ENCODE data around the gene TMEM255A.

TMEM255A gene

DNA sequence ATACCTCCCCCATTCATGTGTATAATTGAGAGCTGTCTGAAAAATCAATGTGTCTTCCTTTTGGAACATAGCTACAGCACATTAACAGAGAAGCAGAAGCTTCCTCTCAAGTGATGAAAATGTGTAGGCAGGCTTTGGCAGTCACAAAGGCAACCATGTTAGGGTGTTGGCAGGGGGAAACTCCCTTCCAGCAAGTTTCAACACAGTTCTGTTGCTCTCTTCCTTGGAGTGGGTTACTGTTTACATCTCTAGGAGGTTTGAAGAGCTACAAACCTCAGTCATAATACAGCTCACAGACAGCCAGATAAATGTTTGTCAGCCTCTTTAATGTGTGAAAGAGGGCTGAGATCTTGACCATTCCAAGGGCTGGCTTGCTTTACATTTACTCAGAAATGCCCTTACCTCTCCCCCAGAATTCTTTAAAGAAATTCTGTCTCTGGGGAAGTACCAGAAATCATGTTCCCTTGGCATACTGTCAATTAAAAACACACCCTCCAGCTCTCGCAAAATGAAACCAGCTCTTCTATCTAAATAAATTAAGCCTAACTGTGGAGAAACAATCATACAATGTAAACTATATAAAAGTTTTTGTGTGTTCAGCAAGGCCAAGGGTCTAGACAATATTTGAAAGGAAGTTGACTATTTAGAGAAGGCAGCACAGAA, 41.8 kb downstream of the TMEM255A start:
- peaks cover 0 to 2% of the 10 kb centered on the region in 2 donors for H3K27me3 ChIP-seq (ENCODE audit: control insufficient read depth in 1 of 2, insufficient read depth in 2 of 2, low read length in 2 of 2)
- peak overlapping the region; percentile 41 for H3K27ac ChIP-seq (ENCODE audit: low read length)
- no peaks in the 10 kb centered on the region for H3K9me3 ChIP-seq (ENCODE audit: control insufficient read depth in 2 of 2, low read length in 2 of 2)
- no peak overlapping the region for H3K4me3 ChIP-seq (ENCODE audit: low read length in 2 of 2)
- H3K4me1 ChIP-seq (ENCODE audit: control insufficient read depth, insufficient read depth, low read length), result peaks cover 3% of the 10 kb centered on the region
- no peak overlapping the region for H3K9ac ChIP-seq (ENCODE audit: low read length in 2 of 2)
- no peaks in the 10 kb centered on the region for H3K36me3 ChIP-seq (ENCODE audit: control insufficient read depth in 2 of 2, insufficient read depth in 2 of 2, low read length in 2 of 2)

DNA sequence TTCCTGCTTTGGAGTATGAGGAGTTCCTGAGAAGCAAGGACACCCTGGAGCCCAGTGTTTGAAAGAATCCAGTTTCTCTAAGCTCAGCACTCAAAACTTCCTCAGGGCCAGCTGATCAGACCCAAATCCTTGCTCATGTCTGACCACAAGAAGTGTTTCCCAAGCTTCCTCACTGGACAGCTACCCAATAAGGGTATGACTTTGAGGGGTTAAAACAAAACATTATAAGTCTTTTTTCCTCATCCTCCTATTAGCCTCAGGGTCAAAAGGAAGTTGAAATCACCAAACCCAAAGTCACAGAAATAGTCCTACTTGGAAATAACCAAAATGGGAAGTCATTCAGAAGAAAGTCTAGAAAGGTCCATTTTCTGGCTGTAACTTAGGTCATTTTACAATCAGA, 46.9 kb downstream of the TMEM255A start:
- no peaks in the 10 kb centered on the region for H3K4me1 ChIP-seq (ENCODE audit: control insufficient read depth, insufficient read depth, low read length)
- no peak overlapping the region for H3K27ac ChIP-seq (ENCODE audit: low read length)
- H3K27me3 ChIP-seq (ENCODE audit: control insufficient read depth in 1 of 2, insufficient read depth in 2 of 2, low read length in 2 of 2), result peaks cover 0 to 6% of the 10 kb centered on the region in 2 donors
- H3K9ac ChIP-seq (ENCODE audit: low read length in 2 of 2), result no peak overlapping the region
- no peak overlapping the region for H3K4me3 ChIP-seq (ENCODE audit: low read length in 2 of 2)
- no peaks in the 10 kb centered on the region for H3K36me3 ChIP-seq (ENCODE audit: control insufficient read depth in 2 of 2, insufficient read depth in 2 of 2, low read length in 2 of 2)
- no peaks in the 10 kb centered on the region for H3K9me3 ChIP-seq (ENCODE audit: control insufficient read depth in 2 of 2, low read length in 2 of 2)

DNA sequence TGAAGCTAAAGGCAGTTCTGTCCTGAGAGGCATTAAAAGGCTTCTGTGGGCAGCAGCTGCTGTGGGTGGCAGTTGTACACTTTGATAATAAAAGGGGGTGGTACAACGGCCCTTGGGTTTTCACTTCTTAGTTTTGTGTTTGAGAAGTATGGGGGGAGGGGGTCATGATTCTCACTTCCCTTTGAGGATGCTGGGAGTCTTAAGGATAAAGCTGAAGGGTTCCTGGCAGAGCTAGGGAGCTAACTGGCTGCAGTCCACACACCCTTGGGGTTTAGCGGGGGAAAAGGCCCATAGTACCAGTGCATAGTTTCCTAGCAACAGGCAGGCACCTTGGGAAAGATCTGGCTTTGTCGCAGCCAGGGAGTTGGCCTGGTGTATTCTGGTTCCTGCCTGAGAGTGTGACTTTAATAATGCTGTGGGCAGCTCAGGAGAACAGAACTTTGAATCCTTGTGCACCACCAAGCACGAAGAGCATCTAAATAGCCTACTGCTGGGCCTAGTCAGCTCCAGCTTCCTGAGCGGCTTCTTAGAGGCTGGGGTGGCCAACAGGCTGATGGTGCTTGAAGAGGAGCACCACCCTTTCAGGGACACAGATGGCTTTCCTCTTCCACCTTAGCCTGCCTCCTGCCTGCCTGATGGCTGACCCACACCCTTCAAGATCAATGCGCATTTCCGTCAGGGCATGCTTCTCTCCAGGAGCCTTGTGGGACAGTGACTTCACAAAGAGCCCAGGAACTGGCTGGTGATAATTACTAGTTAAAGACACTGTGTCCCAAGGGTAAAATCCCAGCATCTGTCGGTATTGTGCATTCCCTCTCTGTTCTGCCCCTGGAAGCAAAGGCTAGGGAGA, 48.2 kb downstream of the TMEM255A start:
- no peak overlapping the region for H3K4me3 ChIP-seq (ENCODE audit: low read length in 2 of 2)
- H3K9ac ChIP-seq (ENCODE audit: low read length in 2 of 2), result no peak overlapping the region
- no peaks in the 10 kb centered on the region for H3K4me1 ChIP-seq (ENCODE audit: control insufficient read depth, insufficient read depth, low read length)
- no peak overlapping the region for H3K27ac ChIP-seq (ENCODE audit: low read length)
- peaks cover 0 to 5% of the 10 kb centered on the region in 2 donors for H3K27me3 ChIP-seq (ENCODE audit: control insufficient read depth in 1 of 2, insufficient read depth in 2 of 2, low read length in 2 of 2)
- no peaks in the 10 kb centered on the region for H3K9me3 ChIP-seq (ENCODE audit: control insufficient read depth in 2 of 2, low read length in 2 of 2)
- H3K36me3 ChIP-seq (ENCODE audit: control insufficient read depth in 2 of 2, insufficient read depth in 2 of 2, low read length in 2 of 2), result no peaks in the 10 kb centered on the region

DNA sequence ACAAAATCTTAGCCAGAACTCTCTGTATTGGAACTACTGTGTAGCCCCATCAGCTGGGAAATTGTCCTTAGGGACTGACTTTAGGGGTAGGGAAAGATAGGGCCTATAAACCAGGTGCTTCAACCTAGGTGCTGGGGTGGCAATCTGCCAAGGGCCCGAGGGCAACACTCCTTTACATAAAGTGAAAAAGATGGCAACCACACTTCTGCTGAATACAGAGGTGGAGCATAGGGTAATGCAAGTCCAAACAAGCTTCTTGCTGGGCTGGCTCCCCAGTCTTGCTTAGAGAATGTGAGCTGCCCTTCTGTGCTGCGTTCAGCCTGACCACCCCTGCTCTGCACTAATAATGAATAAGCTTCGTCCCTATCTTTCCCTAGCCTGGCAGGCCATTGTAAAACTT, 50.9 kb downstream of the TMEM255A start:
- Histone ChIP-seq H3K4me1 (ENCODE audit: control insufficient read depth, insufficient read depth, low read length) (no peaks in the 10 kb centered on the region), H3K9ac (ENCODE audit: low read length in 2 of 2) (no peak overlapping the region), H3K4me3 (ENCODE audit: low read length in 2 of 2) (no peak overlapping the region), H3K9me3 (ENCODE audit: control insufficient read depth in 2 of 2, low read length in 2 of 2) (no peaks in the 10 kb centered on the region), H3K27me3 (ENCODE audit: control insufficient read depth in 1 of 2, insufficient read depth in 2 of 2, low read length in 2 of 2) (peaks cover 0 to 5% of the 10 kb centered on the region in 2 donors), H3K27ac (ENCODE audit: low read length) (no peak overlapping the region), H3K36me3 (ENCODE audit: control insufficient read depth in 2 of 2, insufficient read depth in 2 of 2, low read length in 2 of 2) (no peaks in the 10 kb centered on the region)

DNA sequence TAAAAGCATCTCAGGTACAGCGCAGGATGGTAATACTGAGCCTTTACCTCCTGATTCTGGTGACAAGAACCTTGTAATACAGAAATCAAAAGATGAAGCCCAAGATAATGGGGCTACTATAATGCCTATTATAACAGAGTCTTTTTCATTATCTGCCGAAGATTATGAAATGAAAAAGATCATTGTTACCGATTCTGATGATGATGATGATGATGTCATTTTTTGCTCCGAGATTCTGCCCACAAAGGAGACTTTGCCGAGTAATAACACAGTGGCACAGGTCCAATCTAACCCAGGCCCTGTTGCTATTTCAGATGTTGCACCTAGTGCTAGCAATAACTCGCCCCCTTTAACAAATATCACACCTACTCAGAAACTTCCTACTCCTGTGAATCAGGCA, 57.5 kb downstream of the TMEM255A start:
- no peaks in the 10 kb centered on the region for H3K27me3 ChIP-seq (ENCODE audit: control insufficient read depth in 1 of 2, insufficient read depth in 2 of 2, low read length in 2 of 2)
- H3K9me3 ChIP-seq (ENCODE audit: control insufficient read depth in 2 of 2, low read length in 2 of 2), result no peaks in the 10 kb centered on the region
- H3K27ac ChIP-seq (ENCODE audit: low read length), result no peak overlapping the region
- no peak overlapping the region for H3K4me3 ChIP-seq (ENCODE audit: low read length in 2 of 2)
- no peak overlapping the region for H3K9ac ChIP-seq (ENCODE audit: low read length in 2 of 2)
- no peaks in the 10 kb centered on the region for H3K4me1 ChIP-seq (ENCODE audit: control insufficient read depth, insufficient read depth, low read length)
- peaks cover 0 to 8% of the 10 kb centered on the region in 2 donors for H3K36me3 ChIP-seq (ENCODE audit: control insufficient read depth in 2 of 2, insufficient read depth in 2 of 2, low read length in 2 of 2)

DNA sequence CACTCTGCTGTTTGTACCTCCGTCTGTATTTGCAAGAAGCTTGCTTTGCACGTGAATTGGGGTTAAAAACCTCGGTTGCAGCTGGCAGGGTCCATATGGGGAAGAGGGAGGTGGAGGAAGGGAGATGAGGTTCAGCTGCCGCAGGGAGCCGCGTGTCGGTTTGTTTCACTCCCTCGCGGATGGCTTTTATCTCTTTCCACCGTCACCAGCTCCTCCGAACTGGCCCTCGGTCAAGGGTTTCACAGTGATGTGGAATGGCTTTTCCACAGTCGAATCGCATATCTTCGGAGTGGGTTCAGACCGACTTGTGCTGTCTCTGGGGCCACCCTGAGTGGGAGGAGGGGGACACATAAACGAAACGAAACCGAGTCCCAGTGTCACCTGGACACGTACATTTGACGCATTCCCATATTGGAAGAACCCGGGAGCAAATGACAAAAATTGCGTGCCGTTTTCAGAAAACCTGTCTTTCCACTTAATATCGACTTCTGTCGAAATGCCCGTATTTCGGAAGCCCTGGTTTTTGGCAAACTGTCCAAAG, 59.7 kb downstream of the TMEM255A start:
- H3K4me3 ChIP-seq (ENCODE audit: low read length in 2 of 2), result peak overlapping the region; percentile 74 to 86
- H3K36me3 ChIP-seq (ENCODE audit: control insufficient read depth in 2 of 2, insufficient read depth in 2 of 2, low read length in 2 of 2), result peaks cover 0 to 8% of the 10 kb centered on the region in 2 donors
- H3K9me3 ChIP-seq (ENCODE audit: control insufficient read depth in 2 of 2, low read length in 2 of 2), result no peaks in the 10 kb centered on the region
- peak overlapping the region; percentile 56 for H3K27ac ChIP-seq (ENCODE audit: low read length)
- peak overlapping the region; percentile 66 to 80 for H3K9ac ChIP-seq (ENCODE audit: low read length in 2 of 2)
- H3K27me3 ChIP-seq (ENCODE audit: control insufficient read depth in 1 of 2, insufficient read depth in 2 of 2, low read length in 2 of 2), result no peaks in the 10 kb centered on the region
- no peaks in the 10 kb centered on the region for H3K4me1 ChIP-seq (ENCODE audit: control insufficient read depth, insufficient read depth, low read length)

DNA sequence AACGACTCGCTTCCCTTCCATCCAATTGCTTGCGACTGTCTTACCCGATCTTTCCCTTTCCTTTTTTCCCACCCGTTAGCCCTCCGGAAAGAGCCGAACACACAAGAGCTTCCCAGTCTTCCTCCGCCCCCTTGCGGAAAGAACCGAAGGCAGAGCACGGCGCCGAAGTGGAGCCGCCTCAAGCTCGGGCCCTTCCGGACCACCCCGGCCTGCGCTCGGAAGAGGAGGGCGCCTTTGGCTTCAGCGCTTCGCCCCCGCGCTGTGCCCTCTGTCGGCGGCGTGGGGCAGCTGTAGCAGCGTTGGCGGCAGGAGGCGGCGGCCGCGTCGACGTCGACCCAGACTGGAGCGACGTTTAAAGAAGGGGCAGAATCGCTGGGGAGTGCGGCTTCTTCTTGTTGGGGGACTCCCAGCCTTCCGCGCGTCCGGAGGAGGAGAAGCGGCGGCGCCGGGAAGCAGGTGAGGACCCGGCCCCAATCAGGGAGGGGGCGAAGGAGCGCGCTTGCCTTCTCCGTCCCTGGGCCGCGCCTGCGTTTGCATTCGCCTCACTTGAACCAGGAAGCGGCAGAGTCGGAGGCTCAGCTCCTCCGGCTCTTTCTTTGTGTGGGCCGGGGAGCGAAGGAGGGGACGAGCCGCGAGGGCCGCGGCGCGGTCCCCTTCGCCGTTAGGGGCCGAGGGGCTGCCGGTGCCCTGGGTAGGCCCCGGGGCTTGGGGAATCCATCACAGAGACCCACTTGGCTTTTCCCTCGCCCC, 60.6 kb downstream of the TMEM255A start, which contains the start of gene ZBTB33:
TSS of gene ZBTB33 (plus strand) at position 291 of the 750 bp plus-strand sequence. CDS start 2,604 bp downstream, outside the sequence.
- Histone ChIP-seq H3K36me3 (ENCODE audit: control insufficient read depth in 2 of 2, insufficient read depth in 2 of 2, low read length in 2 of 2) (peaks cover 0 to 8% of the 10 kb centered on the region in 2 donors), H3K9ac (ENCODE audit: low read length in 2 of 2) (peak within 1 kb of the TSS; percentile 66 to 80), H3K4me1 (ENCODE audit: control insufficient read depth, insufficient read depth, low read length) (no peaks in the 10 kb centered on the region), H3K27ac (ENCODE audit: low read length) (peak within 1 kb of the TSS; percentile 56), H3K4me3 (ENCODE audit: low read length in 2 of 2) (peak within 1 kb of the TSS; percentile 74 to 86), H3K9me3 (ENCODE audit: control insufficient read depth in 2 of 2, low read length in 2 of 2) (no peaks in the 10 kb centered on the region), H3K27me3 (ENCODE audit: control insufficient read depth in 1 of 2, insufficient read depth in 2 of 2, low read length in 2 of 2) (no peaks in the 10 kb centered on the region)

DNA sequence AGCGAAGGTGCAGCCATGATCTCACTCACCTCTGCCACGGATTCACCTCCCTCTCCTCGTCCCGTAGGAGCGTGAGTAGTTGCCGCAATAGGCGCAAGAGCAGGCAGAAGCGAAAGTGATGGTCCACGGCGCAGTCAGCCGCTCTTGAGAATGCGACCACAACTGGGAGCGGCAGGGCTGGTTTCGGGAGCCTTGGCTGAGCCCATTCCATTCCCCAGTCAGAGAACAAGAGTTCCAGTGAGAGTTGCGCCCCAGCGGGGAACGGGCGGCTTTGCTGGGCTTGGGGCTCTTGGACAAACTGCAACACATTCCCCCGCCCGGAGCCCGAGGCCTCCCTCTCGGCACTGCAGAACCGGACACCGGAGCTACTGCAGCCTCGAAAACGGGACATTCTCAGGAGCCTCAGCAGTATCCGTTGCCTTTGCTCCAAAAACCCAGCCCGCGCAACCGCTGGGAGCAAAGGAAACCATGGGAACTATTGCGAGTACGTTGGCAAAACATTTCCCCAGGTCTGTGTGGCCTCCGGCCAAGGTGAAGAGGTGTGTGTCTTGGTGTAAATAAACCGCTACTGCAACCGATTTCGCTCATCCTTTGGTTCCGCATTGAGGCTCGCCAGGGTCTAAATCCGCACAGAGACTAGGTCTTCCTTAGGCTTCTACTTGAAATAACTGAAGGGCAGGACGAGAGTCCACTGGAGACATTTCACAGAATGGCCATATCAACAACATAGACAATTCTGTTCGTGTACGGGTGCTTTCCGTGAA, 66.3 kb downstream of the TMEM255A start:
- Histone ChIP-seq H3K36me3 (ENCODE audit: control insufficient read depth in 2 of 2, insufficient read depth in 2 of 2, low read length in 2 of 2) (no peaks in the 10 kb centered on the region), H3K9ac (ENCODE audit: low read length in 2 of 2) (peak overlapping the region; percentile 79 to 87), H3K9me3 (ENCODE audit: control insufficient read depth in 2 of 2, low read length in 2 of 2) (no peaks in the 10 kb centered on the region), H3K27ac (ENCODE audit: low read length) (peak overlapping the region; percentile 80), H3K4me3 (ENCODE audit: low read length in 2 of 2) (peak overlapping the region; percentile 83 to 86), H3K27me3 (ENCODE audit: control insufficient read depth in 1 of 2, insufficient read depth in 2 of 2, low read length in 2 of 2) (no peaks in the 10 kb centered on the region), H3K4me1 (ENCODE audit: control insufficient read depth, insufficient read depth, low read length) (peaks cover 7% of the 10 kb centered on the region)

DNA sequence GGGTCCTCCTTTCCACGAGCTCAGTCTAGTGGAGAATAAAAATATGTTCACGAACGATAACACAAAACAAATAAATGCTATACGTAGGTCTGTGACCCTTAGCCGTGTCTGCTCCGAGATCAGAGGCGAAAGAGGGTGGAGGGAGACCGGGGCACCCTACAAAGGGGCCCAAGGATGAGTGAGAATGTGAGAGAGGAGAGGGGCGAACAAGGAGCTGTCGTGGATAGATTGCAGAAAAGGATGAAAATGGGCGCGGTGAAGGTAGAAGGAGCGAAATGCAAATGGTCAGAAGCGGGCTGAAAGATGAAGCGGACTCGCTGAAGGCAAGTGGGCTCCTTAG, 66.9 kb downstream of the TMEM255A start:
- peaks cover 7% of the 10 kb centered on the region for H3K4me1 ChIP-seq (ENCODE audit: control insufficient read depth, insufficient read depth, low read length)
- peak overlapping the region; percentile 83 to 86 for H3K4me3 ChIP-seq (ENCODE audit: low read length in 2 of 2)
- no peaks in the 10 kb centered on the region for H3K27me3 ChIP-seq (ENCODE audit: control insufficient read depth in 1 of 2, insufficient read depth in 2 of 2, low read length in 2 of 2)
- peak overlapping the region; percentile 79 to 87 for H3K9ac ChIP-seq (ENCODE audit: low read length in 2 of 2)
- no peaks in the 10 kb centered on the region for H3K36me3 ChIP-seq (ENCODE audit: control insufficient read depth in 2 of 2, insufficient read depth in 2 of 2, low read length in 2 of 2)
- peak overlapping the region; percentile 80 for H3K27ac ChIP-seq (ENCODE audit: low read length)
- H3K9me3 ChIP-seq (ENCODE audit: control insufficient read depth in 2 of 2, low read length in 2 of 2), result no peaks in the 10 kb centered on the region

DNA sequence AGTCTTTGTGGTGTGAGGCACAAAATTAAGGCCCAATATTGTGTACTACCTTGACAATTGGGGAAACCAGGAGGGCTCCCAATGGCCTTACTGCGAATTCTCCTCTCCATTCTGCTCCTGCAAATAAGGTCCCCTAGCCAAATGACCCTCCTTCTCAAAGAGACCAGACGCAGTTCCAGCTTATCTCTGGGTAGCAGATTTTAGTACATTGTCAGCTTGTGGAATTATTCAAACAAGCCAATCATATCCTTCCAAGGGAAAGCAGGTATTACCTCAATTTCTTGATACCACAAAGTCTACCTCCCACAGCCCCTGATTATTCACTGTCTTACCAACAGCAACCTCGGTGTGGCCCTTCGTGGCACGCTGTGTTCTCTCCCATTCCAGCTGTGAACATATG, 68.4 kb downstream of the TMEM255A start:
- no peaks in the 10 kb centered on the region for H3K27me3 ChIP-seq (ENCODE audit: control insufficient read depth in 1 of 2, insufficient read depth in 2 of 2, low read length in 2 of 2)
- no peak overlapping the region for H3K9ac ChIP-seq (ENCODE audit: low read length in 2 of 2)
- H3K36me3 ChIP-seq (ENCODE audit: control insufficient read depth in 2 of 2, insufficient read depth in 2 of 2, low read length in 2 of 2), result no peaks in the 10 kb centered on the region
- H3K9me3 ChIP-seq (ENCODE audit: control insufficient read depth in 2 of 2, low read length in 2 of 2), result no peaks in the 10 kb centered on the region
- H3K4me1 ChIP-seq (ENCODE audit: control insufficient read depth, insufficient read depth, low read length), result peaks cover 7% of the 10 kb centered on the region
- no peak overlapping the region for H3K4me3 ChIP-seq (ENCODE audit: low read length in 2 of 2)
- no peak overlapping the region for H3K27ac ChIP-seq (ENCODE audit: low read length)
